ENCODE results near the gene HMGN2.

HMGN2 gene

GRCh38 chr1:26472320-26472900, at the start of gene HMGN2:
TSS of gene HMGN2 (plus strand) at chr1:26472440. CDS start at chr1:26472613, 173 bp downstream.
- peak; percentile 89 for DNase-seq (ENCODE audit: low spot score)

- DNase-seq (ENCODE audit: low spot score): no peak
Observed at GRCh38 chr1:26429721-26430120, 42.5 kb upstream of the HMGN2 start.

- peak; percentile 98 for DNase-seq (ENCODE audit: low spot score)
Observed at GRCh38 chr1:26431979-26432695, 40.1 kb upstream of the HMGN2 start, which contains the start of gene DHDDS. TSS of gene DHDDS (plus strand) at chr1:26432321. CDS start at chr1:26432946, 625 bp downstream.

GRCh38 chr1:26432793-26433192, 39.4 kb upstream of the HMGN2 start:
- DNase-seq (ENCODE audit: low spot score): no peak

GRCh38 chr1:26434161-26434752, 38.0 kb upstream of the HMGN2 start:
- no peak for DNase-seq (ENCODE audit: low spot score)

- DNase-seq (ENCODE audit: low spot score): no peak
Observed at GRCh38 chr1:26438041-26438440, 34.2 kb upstream of the HMGN2 start.

GRCh38 chr1:26440259-26440658, 32.0 kb upstream of the HMGN2 start:
- no peak for DNase-seq (ENCODE audit: low spot score)

- no peak for DNase-seq (ENCODE audit: low spot score)
Observed at GRCh38 chr1:26449868-26450267, 22.4 kb upstream of the HMGN2 start.

- DNase-seq (ENCODE audit: low spot score): no peak
Observed at GRCh38 chr1:26450908-26451307, 21.3 kb upstream of the HMGN2 start.

GRCh38 chr1:26452459-26453183, 19.6 kb upstream of the HMGN2 start:
- DNase-seq (ENCODE audit: low spot score): no peak

GRCh38 chr1:26459148-26459547, 13.1 kb upstream of the HMGN2 start:
- no peak for DNase-seq (ENCODE audit: low spot score)

- no peak for DNase-seq (ENCODE audit: low spot score)
Observed at GRCh38 chr1:26459573-26460031, 12.6 kb upstream of the HMGN2 start.

GRCh38 chr1:26468911-26469310, 3.3 kb upstream of the HMGN2 start:
- DNase-seq (ENCODE audit: low spot score): no peak

- DNase-seq (ENCODE audit: low spot score): no peak
Observed at GRCh38 chr1:26469558-26469957, 2.7 kb upstream of the HMGN2 start.

- no peak for DNase-seq (ENCODE audit: low spot score)
Observed at GRCh38 chr1:26470878-26471497, 1.3 kb upstream of the HMGN2 start.

- peak; percentile 21 for DNase-seq (ENCODE audit: low spot score)
Observed at GRCh38 chr1:26471498-26472319, 531 bp upstream of the HMGN2 start.

GRCh38 chr1:26472901-26473845, 933 bp downstream of the HMGN2 start:
- peak; percentile 96 for DNase-seq (ENCODE audit: low spot score)

GRCh38 chr1:26474818-26475217, 2.6 kb downstream of the HMGN2 start:
- DNase-seq (ENCODE audit: low spot score): no peak

- no peak for DNase-seq (ENCODE audit: low spot score)
Observed at GRCh38 chr1:26475989-26476388, 3.7 kb downstream of the HMGN2 start.

- DNase-seq (ENCODE audit: low spot score): no peak
Observed at GRCh38 chr1:26476958-26477357, 4.7 kb downstream of the HMGN2 start.
